ENCODE data around the gene USF1.

USF1 gene, protein sequence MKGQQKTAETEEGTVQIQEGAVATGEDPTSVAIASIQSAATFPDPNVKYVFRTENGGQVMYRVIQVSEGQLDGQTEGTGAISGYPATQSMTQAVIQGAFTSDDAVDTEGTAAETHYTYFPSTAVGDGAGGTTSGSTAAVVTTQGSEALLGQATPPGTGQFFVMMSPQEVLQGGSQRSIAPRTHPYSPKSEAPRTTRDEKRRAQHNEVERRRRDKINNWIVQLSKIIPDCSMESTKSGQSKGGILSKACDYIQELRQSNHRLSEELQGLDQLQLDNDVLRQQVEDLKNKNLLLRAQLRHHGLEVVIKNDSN

DNA sequence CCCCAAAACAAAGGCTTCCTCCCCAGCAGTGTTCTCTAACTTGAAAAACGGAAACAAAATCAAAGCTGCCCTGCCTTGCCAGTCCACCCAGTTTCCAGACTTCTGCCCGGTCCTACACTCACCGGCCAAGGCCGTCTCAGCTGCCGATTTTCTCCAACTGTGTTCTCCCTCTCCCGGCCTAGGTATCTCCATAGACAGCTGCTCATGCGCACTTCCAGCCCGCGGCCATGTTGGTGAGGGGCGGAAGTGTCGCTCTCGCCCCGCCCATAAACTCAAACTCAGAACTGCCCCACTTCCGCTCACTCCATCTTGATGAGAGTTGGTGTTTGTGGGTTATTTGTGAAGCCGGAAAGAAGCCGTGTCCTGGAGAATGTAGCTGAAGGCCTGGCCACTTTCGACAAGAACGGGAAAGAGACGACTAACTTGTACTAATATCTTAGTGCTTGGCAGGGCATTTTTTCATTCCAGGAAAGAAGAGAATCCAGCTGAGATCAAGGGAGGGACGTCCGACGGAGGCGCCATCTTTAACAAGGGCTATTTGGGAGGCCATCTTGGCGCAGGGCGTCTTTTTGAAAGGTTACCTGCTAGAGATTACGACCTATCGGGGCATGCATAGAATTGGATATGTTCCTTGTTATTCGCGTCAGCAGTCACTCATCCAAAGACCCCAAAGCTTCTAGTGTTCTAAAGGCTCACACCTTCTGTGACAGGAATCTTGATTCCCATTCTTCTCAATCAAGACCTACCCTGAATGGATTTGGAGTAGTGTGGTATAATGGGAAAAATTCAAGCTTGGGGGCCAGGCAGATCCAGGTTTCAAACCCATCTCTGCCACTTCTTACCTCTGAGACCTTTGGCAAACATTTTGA is at the start of gene USF1:
TSS of gene USF1 (minus strand) at position 242 of the 869 bp plus-strand sequence. CDS start 2,702 bp downstream, outside the sequence.
- peak; percentile 88 for DNase-seq

DNA sequence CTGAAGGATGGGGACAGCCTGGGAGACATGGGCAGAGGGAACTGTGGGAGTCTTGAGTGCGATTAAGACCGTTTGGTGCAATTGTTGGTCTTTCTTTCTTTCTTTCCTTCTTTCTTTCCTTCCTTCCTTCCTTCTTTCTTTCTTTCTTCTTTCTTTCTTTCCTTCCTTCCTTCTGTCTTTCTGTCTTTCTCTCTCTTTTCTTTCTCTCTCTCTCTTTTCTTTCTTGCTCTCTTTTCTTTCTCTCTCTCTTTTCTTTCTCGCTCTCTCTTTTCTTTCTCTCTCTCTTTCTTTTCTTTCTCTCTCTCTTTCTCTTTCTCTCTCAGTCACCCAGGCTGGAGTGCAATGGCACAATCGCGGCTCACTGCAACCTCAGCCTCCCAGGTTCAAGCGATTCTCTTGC is 49.5 kb upstream of the USF1 start:
- DNase-seq = no peak

DNA sequence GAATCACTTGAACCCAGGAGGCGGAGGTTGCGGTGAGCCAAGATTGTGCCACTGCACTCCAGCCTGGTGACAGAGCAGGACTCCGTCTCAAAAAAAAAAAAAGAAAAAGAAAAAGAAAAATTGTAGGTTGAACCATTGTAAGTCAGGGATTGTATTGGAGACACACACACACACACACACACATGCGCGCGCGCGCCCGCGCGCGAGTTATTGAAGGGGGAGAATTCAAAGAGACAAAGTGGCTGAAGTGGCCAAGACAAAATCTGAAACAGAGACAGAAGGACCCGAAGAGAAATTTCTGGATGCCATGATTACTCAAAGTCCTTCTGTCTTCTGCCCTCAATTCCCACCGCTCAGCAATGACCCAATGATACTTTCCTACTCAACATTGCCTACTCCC is 48.7 kb upstream of the USF1 start:
- no peak for DNase-seq

DNA sequence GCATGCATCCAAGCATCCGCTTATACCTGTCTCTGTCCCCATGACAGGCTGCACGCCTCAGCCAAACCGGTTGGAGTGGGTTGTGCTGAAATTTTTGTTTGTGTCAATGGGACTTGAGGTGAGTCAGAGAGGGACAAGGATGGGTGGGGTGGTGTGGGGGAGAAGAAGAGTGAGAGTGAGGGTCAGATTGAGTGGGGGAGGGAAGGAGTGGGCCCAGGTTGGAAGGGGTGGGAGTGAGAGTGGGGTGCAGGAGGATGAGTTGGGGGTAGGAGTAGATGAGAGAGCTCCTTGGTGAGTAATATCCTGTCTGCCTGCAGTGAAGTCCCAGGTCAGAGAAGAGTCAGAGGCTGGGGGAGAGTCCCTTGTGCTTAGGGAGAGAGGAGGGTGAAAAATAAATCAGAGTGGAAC is 46.8 kb upstream of the USF1 start:
- peak; percentile 55 for DNase-seq

- no peak for DNase-seq
Observed at GRCh38 chr1:161091796-161092507, 46.2 kb upstream of the USF1 start.

- no peak for DNase-seq
Observed at GRCh38 chr1:161091093-161091492, 45.3 kb upstream of the USF1 start.

- no peak for DNase-seq
Observed at GRCh38 chr1:161090617-161091016, 44.8 kb upstream of the USF1 start.

DNA sequence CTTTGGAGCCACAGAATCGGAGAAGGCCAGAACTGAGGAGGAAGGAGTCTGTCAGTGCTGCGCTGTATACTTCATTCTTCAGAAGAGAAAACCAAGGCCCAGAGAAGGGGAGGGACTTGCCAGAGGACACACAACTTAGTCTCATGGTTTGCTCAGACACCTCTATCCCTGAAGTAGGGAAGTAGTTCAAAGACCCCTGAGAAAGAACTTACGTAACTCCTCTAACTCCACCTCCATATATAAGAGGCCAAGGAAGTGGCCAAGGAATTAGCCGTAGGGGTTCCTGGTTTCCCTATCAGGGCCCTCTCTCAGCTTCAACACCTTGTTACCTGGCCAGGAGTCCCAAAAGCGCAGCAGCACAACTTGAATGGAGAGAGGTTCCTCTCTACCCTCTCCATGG is 44.2 kb upstream of the USF1 start:
- no peak for DNase-seq

- DNase-seq = no peak
Observed at GRCh38 chr1:161089251-161089924, 43.6 kb upstream of the USF1 start, which contains the start of gene NECTIN4. Gene NECTIN4, minus strand, starts transcription at chr1:161089558. Its CDS starts 262 bp downstream, at chr1:161089296.

GRCh38 chr1:161088587-161089110 is 42.9 kb upstream of the USF1 start:
- no peak for DNase-seq

GRCh38 chr1:161086457-161086856 is 40.7 kb upstream of the USF1 start:
- no peak for DNase-seq

- no peak for DNase-seq
Observed at GRCh38 chr1:161085165-161085564, 39.4 kb upstream of the USF1 start.

DNA sequence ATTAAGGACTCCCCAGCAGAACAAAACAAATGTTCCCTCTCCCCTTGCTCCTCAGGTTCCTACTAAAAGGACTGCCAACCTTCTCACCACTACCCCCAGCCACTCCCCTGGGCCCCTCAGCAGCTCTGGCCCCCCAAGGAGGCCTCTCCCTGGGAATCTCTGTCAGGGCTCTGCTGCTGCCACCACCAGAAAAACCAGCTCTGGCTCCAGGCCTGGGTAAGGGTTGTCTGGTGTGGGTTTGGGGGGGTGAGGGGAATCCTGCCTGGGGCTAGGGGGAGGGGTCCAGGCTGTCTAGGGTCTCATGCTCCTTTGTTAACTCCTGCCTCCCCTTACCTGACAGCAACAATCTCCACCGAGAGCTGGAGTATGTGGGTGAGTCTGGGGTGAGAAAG is 38.8 kb upstream of the USF1 start:
- no peak for DNase-seq

DNA sequence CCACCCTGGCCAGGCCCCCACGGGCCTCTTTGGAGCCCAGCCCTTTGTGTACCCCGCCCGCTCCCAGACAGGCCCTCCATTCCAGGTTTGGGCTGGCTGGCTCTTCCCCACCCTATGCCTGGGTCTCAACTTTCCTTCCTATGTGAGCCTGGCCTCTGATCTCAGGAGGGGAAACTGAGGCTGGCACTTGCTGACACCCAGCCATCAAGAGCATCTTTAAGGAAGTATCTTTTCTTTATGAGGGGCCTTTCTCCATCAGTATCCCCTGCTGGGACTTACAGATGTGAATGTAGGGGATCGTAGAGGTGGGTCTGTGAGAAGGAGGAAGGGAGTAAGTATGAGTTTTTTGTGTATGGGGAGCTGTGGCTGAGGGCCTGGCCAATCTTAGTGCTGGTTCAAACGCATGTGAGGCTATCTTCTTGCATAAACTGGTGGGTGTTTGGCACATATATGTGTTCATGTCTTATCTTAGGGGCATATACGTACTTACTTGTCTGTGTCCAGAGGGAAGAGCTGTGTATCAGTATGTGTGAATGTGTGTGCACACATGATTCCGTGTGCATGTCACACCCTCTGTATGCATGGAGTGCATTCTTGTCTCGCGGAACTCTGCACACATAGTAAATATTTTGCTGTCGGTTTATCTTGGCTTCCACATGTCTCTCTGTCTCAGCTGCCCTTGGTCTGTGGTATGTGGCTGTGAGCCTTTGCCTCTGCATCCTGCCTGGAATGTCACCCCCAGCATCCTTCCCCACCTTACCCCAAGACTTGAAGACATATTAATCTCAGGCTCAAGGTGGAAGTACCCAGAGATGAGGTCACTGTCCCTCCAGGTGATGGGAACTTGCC is 38.2 kb upstream of the USF1 start:
- no peak for DNase-seq

DNA sequence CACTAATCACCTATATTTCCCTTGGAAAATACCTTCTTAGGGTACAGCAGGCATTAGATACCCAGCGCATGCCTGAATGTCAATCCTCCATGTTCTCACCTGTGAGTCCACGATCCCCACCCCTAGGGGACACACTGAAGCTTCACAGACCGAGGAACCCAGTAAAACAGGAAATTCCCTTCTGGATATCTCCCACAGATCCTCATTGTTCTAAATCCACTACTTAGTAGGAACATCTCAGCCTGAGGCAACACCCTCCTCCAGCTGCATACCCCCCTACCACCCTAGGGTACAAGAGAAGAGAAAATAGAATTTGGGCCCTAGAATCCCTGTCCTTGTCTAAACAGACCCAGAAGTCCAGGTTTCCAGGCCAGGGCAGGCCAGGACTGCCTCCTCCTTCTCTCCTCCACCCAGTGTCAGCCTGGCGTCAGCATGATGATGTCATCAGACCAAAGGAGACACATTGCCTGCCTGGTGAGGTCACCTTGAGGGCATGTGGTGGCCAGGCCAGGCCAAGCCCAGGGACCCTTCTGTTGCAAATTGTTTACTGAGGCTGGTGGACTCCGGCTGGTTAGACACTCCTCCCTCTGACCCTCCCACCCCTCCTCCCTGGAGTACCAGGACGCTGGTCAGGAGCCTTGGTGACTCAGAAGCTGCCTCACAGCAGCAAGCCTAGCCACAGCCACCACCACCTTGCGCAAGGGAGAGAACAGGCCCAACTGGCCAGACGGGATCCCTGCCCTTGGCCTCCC is 37.4 kb upstream of the USF1 start:
- DNase-seq = no peak

- DNase-seq = no peak
Observed at GRCh38 chr1:161082483-161082882, 36.7 kb upstream of the USF1 start.

DNA sequence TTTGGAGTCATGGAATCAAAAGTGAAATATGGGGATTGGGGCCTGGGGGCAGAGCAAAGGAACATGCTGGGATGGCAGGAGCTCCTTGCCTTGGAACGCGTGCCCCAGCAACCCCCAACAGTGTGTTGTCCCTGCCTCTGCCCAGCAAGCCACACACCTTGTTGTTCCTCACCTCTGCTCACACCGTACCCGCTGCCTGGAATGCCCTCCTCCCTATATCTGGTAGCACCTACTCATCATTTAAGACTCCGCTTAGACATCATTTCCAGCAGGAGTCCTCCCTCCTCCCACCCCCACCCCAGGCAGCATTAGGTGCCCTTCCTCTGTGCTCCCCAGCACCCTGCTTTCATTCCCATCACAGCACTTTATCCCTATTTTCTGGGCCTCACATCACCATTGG is 35.7 kb upstream of the USF1 start:
- DNase-seq = no peak

- DNase-seq = no peak
Observed at GRCh38 chr1:161080441-161081405, 34.9 kb upstream of the USF1 start.

DNA sequence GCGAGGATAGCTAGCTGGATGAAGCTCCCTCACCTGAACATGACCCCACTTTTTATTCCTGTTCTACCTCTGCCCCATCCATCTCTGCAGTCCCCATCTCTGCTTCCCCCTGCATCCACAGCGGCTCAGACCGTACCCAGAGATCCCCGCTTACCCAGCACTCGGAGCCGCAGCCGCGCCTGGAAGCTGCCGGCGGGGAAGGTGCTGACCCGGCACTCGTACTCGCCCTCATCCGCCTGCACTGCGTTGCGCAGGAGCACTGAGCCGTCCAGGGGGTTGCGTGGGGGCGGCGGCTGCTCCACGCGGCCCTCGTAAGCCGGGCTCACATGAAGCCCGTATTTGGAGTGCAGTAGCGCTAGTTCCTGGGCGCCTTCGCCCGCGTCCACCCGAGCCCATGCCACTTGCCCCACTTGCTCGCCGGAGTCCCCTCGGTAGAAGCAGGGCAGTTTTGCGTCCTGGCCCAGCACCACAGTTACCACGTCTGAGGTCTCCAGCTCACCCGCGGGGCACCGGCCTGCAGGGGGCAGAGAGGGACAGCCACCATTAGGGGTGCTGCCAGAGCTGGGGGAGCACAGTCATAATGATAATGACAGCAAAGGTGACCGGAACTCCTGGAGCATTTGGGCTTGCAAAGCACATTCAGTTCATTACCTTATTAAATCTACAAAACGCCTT is 33.8 kb upstream of the USF1 start:
- no peak for DNase-seq

All from stimulated activated CD4-positive, alpha-beta T cell treated with anti-CD3 and anti-CD28 coated beads, Interleukin-4, amount 100 ng/mL, for 1 hour (primary cell).